KOPT-K1 (cell line): ENCODE measurements around the gene WDR86.

Experiments
- H3K27ac ChIP-seq: fragments of 200-600 bp; sonication (generic); 2 replicates; pipeline ENCODE4 v1.5.1; 2016; ENCODE audit warnings: antibody characterized with exemption, mild to moderate bottlenecking, low read depth, low read length; ENCODE audit not compliant: poor library complexity, severe bottlenecking
- H3K36me3 ChIP-seq: fragments of 200-600 bp; sonication (generic); 2 replicates; pipeline ENCODE4 v1.5.1; 2017; ENCODE audit warnings: antibody characterized with exemption, mild to moderate bottlenecking, low read length, moderate library complexity; ENCODE audit not compliant: insufficient read depth
- H3K9me3 ChIP-seq: fragments of 200-600 bp; sonication (generic); 2 replicates; pipeline ENCODE4 v1.5.1; 2017; ENCODE audit warnings: antibody characterized with exemption, low read length, mild to moderate bottlenecking; ENCODE audit not compliant: insufficient read depth, poor library complexity, severe bottlenecking

Gene WDR86

GRCh38 chr7:151378011-151378410 lies 31.8 kb downstream of the WDR86 start:
- H3K36me3 ChIP-seq: peaks cover 63% of the 10 kb centered on the region
- no peak overlapping the region for H3K27ac ChIP-seq
- no peaks in the 10 kb centered on the region for H3K9me3 ChIP-seq

GRCh38 chr7:151377406-151377805 lies 32.4 kb downstream of the WDR86 start:
- Histone ChIP-seq H3K27ac (no peak overlapping the region), H3K36me3 (peaks cover 69% of the 10 kb centered on the region), H3K9me3 (no peaks in the 10 kb centered on the region)

- no peaks in the 10 kb centered on the region for H3K9me3 ChIP-seq
- H3K36me3 ChIP-seq: peaks cover 78% of the 10 kb centered on the region
- no peak overlapping the region for H3K27ac ChIP-seq
Measured at GRCh38 chr7:151376218-151376902, 33.5 kb downstream of the WDR86 start.

DNA sequence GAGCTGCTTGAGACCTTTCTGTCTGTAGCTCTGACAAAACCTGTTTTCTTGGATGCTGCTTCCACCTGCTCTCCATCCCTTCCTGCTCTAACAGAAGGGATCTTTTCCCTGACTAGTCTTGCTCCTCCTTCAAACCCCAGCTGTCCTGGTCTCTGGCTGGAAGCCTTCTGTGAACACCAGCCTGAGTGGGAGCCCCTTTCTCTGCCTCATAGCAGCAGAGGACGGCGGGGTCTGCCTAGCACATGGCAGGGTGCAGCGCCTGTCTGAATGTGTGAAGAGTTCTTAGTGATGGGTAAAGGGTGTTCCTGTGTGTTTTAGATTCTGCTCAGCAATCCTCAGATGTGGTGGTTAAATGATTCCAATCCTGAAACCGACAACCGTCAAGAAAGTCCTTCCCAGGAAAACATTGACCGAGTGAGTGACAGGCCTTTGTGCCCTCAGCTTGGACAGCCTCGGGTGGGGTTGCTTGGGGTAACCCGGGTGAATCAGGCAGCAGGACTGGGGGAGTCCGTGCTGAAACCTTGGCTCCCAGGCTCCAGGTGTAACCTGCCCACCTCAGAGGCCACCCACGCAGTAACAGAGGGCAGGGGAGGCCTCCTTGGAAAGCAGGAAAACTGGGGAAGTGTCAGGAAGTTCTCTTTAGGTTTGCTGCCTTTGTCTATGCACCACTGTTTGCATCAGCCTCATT lies 34.2 kb downstream of the WDR86 start:
- Histone ChIP-seq H3K36me3 (peaks cover 85% of the 10 kb centered on the region), H3K9me3 (no peaks in the 10 kb centered on the region)

GRCh38 chr7:151374726-151375125 lies 35.1 kb downstream of the WDR86 start:
- peaks cover 91% of the 10 kb centered on the region for H3K36me3 ChIP-seq
- H3K9me3 ChIP-seq: no peaks in the 10 kb centered on the region
- H3K27ac ChIP-seq: no peak overlapping the region

More for the DNA sequence above, 34.2 kb downstream of the WDR86 start:
- no peak overlapping the region for H3K27ac ChIP-seq

DNA sequence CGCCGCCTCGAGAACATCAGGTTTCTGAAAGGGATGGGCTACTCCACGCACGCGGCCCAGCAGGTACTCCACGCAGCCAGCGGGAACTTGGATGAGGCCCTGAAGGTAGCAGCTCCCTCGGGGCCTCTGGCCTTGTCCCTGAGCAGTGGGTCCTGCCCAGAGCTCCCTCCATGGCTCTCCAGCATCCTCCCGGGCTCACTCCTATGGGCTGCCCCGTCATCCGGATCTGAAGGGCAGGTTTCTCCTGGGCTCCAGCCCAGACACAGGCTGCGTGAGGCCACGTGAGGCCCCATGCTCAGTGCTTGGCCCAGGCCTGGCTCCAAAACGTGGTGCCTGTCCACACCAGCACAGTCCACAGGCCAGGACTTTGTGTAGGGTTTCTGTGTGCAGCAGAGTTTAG lies 35.7 kb downstream of the WDR86 start:
- no peak overlapping the region for H3K27ac ChIP-seq
- no peaks in the 10 kb centered on the region for H3K9me3 ChIP-seq
- H3K36me3 ChIP-seq: peaks cover 91% of the 10 kb centered on the region

DNA sequence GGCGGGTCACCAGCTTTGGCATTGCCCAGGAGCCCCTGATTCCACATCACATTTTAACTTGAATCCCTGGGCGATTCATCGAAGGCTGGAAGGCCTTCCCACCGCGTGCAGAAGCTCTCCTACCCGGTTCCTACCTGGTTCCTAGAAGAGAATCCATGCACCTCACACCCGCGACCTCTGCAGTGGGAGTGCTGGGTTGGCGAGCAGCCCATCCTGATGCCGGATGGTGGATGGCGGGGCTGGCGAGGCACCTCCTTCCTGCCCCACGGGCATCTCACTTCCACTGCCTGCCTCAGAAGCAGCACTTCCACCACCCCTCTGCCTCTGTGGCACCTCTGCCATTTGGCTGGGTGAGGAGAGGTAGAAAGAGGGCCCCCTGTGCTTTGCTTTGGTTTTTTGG lies 36.2 kb downstream of the WDR86 start:
- no peaks in the 10 kb centered on the region for H3K9me3 ChIP-seq
- H3K27ac ChIP-seq: no peak overlapping the region
- H3K36me3 ChIP-seq: peaks cover 91% of the 10 kb centered on the region

DNA sequence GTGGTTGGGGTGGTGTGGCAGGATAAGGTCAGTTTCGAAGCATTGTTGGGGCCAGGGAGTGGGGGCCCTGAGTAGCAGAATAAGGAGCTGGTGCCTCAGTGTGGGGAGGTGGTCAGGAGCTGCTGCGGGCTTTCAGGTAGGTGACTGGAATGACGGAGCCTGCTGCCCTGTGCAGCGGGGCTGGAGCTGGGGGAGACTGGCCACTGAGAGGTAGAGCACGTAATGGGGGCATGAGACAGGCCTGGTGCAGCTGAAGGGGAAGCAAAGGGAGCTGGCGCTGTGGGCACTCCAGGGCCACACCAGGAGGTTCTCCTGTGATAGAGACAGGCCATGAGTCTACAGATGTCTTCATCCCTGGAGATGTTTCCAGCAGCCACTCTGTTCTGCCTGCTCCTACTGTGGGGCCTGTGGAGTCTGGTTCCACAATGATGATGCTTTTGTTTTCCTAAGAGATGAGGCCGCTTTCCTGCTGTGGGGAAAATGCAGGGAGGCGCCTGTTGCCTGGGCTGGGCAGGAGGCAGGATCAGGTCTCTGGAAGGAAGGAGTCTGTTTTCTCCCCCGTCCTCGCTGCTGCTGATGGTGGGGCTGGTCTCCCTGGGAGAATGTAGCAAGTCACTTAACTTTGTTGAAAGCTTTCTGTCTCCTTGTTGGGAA lies 37.1 kb downstream of the WDR86 start:
- H3K36me3 ChIP-seq: peaks cover 92% of the 10 kb centered on the region
- no peak overlapping the region for H3K27ac ChIP-seq
- no peaks in the 10 kb centered on the region for H3K9me3 ChIP-seq

- H3K36me3 ChIP-seq: peaks cover 92% of the 10 kb centered on the region
- no peak overlapping the region for H3K27ac ChIP-seq
Measured at GRCh38 chr7:151371266-151371665, 38.6 kb downstream of the WDR86 start.

DNA sequence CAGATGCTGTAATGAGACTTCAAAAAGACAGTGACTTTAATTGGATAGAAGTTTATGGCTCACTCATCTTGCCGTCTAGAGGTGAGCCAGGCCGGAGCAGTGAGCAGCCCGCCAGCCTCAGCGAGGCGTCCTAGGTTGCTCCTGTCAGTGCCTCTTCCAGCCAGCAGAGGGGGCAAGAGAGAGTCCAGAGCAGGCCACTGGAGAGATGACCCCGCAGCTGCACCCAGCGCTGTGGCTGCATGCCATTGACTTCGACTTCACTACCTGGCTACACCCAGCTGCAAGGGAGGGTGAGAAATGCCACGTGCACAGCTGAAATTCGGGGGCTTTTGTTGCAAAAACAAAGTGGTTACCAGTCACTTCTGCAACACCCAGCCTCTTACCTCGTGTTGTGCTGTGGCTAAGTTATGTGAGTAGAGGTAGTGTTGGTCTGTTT lies 41.7 kb downstream of the WDR86 start:
- peaks cover 80% of the 10 kb centered on the region for H3K36me3 ChIP-seq
- no peaks in the 10 kb centered on the region for H3K9me3 ChIP-seq
- no peak overlapping the region for H3K27ac ChIP-seq

More at GRCh38 chr7:151371266-151371665, 38.6 kb downstream of the WDR86 start:
- no peaks in the 10 kb centered on the region for H3K9me3 ChIP-seq

GRCh38 chr7:151367284-151367683 lies 42.6 kb downstream of the WDR86 start:
- Histone ChIP-seq H3K36me3 (peaks cover 80% of the 10 kb centered on the region), H3K27ac (no peak overlapping the region), H3K9me3 (no peaks in the 10 kb centered on the region)

- Histone ChIP-seq H3K27ac (no peak overlapping the region), H3K9me3 (no peaks in the 10 kb centered on the region), H3K36me3 (peaks cover 81% of the 10 kb centered on the region)
Measured at GRCh38 chr7:151366880-151367222, 43.0 kb downstream of the WDR86 start.

GRCh38 chr7:151366166-151366879 lies 43.5 kb downstream of the WDR86 start:
- no peak overlapping the region for H3K27ac ChIP-seq
- peaks cover 82% of the 10 kb centered on the region for H3K36me3 ChIP-seq
- no peaks in the 10 kb centered on the region for H3K9me3 ChIP-seq

DNA sequence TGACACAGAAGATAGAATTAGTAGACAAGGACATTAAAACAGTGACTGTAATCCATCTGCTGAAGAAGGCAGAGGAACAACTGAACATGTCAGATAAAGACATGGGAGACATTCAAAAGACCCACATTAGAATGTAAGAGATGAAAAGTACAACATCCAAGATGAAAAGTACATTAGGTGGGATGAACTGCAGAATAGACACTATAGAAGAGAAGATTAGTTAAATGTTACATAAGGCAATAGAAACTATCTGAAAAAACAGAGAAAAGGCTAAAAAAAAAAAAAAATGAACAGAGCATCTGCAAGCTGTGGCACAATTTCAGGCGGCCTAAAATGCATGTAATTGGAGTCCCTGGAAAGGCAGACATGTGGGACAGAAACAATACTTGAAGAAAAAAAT lies 46.7 kb downstream of the WDR86 start:
- H3K9me3 ChIP-seq: no peaks in the 10 kb centered on the region
- no peak overlapping the region for H3K27ac ChIP-seq
- peaks cover 73% of the 10 kb centered on the region for H3K36me3 ChIP-seq
